ENCODE data around the gene PLEKHH1. TPM values are rescaled to one million over a fixed set of nuclear protein-coding genes. Genes with fewer than 3 reads are reported as not detected.

Gene PLEKHH1
- total and polyA plus RNA-seq, 9 of the 15 experiments (the other 6 are each of a cell fraction or from before 2014, with no cell fraction given) = 0.76 to 5.9 (median 2.9) TPM

DNA sequence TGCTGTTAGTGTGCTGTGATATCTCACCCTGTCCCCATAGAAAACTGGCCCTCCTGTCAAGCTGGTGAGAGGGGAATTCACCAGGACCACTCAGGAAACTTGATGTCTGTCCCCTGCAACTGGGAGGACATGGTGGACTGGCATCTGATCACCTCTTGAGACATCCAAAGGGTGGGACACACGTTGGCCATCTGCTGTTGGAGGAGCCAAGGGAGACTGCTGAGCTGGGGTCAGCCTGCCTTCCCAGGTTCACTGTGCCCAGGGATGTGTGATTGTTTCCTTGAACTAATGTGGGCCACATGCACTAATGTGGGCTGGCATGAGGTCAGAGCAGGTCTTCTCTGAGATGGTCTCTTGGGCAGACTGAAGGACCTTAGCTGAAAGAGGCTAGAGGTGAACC lies 27.8 kb upstream of the PLEKHH1 start:
- Histone ChIP-seq H4K20me1 (replicated peaks; ENCODE audit: control insufficient read depth, insufficient read depth, low read length) (no peaks in the 10 kb centered on the region), H3K4me1 (replicated peaks in 1 of 2; ENCODE audit: control insufficient read depth in 2 of 2, insufficient read depth in 2 of 2, low read length in 2 of 2) (no peaks in the 10 kb centered on the region), H3K4me2 (ENCODE audit: insufficient read depth, low read length) (no peak overlapping the region), H3K4me3 (no peak overlapping the region), H2AFZ (ENCODE audit: low read depth, low read length) (no peak overlapping the region), H3K36me3 (ENCODE audit: control insufficient read depth, insufficient read depth, low read length) (no peaks in the 10 kb centered on the region), H3K27ac (ENCODE audit: extremely low read depth, low read depth, low read length) (no peak overlapping the region), H3K9ac (ENCODE audit: insufficient read depth in 1 of 2, low read depth in 2 of 2, low read length in 2 of 2) (no peak overlapping the region), H3K27me3 (ENCODE audit: control insufficient read depth in 2 of 2, insufficient read depth in 2 of 2, low read length in 2 of 2) (peaks cover 3 to 29% of the 10 kb centered on the region in 2 experiments; a peak in 3 of 5 replicates), H3K9me1 (ENCODE audit: control insufficient read depth, insufficient read depth, low read length) (no peaks in the 10 kb centered on the region), H3K79me2 (ENCODE audit: control insufficient read depth, insufficient read depth, low read length) (no peaks in the 10 kb centered on the region), H3K9me3 (replicated peaks; ENCODE audit: control insufficient read depth, insufficient read depth, low read depth, low read length) (no peaks in the 10 kb centered on the region)
- in situ Hi-C loops (cut with MboI) (no loop called here), intact Hi-C loops (cut with micrococcal nuclease) (no loop called here)
- WGBS (ENCODE audit: insufficient coverage, low coverage, missing lambda C conversion rate) = 0% methylated on average over 1 of the region's 1 CpG
- ATAC-seq (no peak), DNase-seq (ENCODE audit: extremely low read depth in 1 of 4, low spot score in 3 of 4) (no peak), FAIRE-seq (no peak)
- POLR2A ChIA-PET = no interaction called here
- CTCF ChIA-PET (ENCODE audit: low intra/inter-chr PET ratio) = no interaction called here
- BruUV-seq (replicated peaks) = no TSS peak
- TF ChIP-seq ZNF830 (CRISPR knock-in tag; IDR thresholded peaks at IDR 0.05) (no peak), GTF2A2 (tag; IDR thresholded peaks at IDR 0.05) (no peak), DDX20 (tag; IDR thresholded peaks at IDR 0.05; ENCODE audit: low read depth) (no peak), STAG1 (CRISPR knock-in tag; IDR thresholded peaks at IDR 0.05; ENCODE audit: borderline replicate concordance) (no peak), THRAP3 (IDR thresholded peaks at IDR 0.05; ENCODE audit: borderline replicate concordance) (no peak), RNF219 (CRISPR knock-in tag; IDR thresholded peaks at IDR 0.05) (no peak), CBX1 (IDR thresholded peaks at IDR 0.05; ENCODE audit: low read depth) (no peak), ZNF583 (CRISPR knock-in tag; IDR thresholded peaks at IDR 0.05) (no peak), WHSC1 (IDR thresholded peaks at IDR 0.05; ENCODE audit: low read length) (no peak), EWSR1 (IDR thresholded peaks at IDR 0.05; ENCODE audit: borderline replicate concordance, low read depth, partially characterized antibody) (no peak), PHB2 (IDR thresholded peaks at IDR 0.05; ENCODE audit: low read depth) (no peak), FOXA1 (IDR thresholded peaks at IDR 0.05; ENCODE audit: borderline replicate concordance) (no peak), ZKSCAN8 (CRISPR knock-in tag; IDR thresholded peaks at IDR 0.05) (no peak), FOXJ3 (CRISPR knock-in tag; IDR thresholded peaks at IDR 0.05) (no peak)
- TF ChIP-seq, protein P1, sequence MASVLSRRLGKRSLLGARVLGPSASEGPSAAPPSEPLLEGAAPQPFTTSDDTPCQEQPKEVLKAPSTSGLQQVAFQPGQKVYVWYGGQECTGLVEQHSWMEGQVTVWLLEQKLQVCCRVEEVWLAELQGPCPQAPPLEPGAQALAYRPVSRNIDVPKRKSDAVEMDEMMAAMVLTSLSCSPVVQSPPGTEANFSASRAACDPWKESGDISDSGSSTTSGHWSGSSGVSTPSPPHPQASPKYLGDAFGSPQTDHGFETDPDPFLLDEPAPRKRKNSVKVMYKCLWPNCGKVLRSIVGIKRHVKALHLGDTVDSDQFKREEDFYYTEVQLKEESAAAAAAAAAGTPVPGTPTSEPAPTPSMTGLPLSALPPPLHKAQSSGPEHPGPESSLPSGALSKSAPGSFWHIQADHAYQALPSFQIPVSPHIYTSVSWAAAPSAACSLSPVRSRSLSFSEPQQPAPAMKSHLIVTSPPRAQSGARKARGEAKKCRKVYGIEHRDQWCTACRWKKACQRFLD (CRISPR knock-in tag; IDR thresholded peaks at IDR 0.05) = no peak
- TF ChIP-seq, protein P2, sequence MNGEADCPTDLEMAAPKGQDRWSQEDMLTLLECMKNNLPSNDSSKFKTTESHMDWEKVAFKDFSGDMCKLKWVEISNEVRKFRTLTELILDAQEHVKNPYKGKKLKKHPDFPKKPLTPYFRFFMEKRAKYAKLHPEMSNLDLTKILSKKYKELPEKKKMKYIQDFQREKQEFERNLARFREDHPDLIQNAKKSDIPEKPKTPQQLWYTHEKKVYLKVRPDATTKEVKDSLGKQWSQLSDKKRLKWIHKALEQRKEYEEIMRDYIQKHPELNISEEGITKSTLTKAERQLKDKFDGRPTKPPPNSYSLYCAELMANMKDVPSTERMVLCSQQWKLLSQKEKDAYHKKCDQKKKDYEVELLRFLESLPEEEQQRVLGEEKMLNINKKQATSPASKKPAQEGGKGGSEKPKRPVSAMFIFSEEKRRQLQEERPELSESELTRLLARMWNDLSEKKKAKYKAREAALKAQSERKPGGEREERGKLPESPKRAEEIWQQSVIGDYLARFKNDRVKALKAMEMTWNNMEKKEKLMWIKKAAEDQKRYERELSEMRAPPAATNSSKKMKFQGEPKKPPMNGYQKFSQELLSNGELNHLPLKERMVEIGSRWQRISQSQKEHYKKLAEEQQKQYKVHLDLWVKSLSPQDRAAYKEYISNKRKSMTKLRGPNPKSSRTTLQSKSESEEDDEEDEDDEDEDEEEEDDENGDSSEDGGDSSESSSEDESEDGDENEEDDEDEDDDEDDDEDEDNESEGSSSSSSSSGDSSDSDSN (IDR thresholded peaks at IDR 0.05; ENCODE audit: borderline replicate concordance in 1 of 2, low read depth in 2 of 2, low read length in 2 of 2) = no peak

Data from K562 (cell line).